Right lobe of liver (tissue), 6 donors: ENCODE measurements around the gene KCND2. TPM values are rescaled to one million over a fixed set of nuclear protein-coding genes. Genes with fewer than 3 reads are reported as not detected.
"Not testable (repeated sequence)": the region's sequence is repeated elsewhere in the genome, so short reads cannot be mapped to it uniquely, and the experiment has no call there.

Experiments
- ATAC-seq, 4 donors: fragments of 200-7000 bp; cut with Tn5 transposase; one replicate each; pipeline ENCODE4 v1.9.1; 2020; ENCODE audit warnings: mild to moderate bottlenecking in 4 of 4, moderate library complexity in 4 of 4
- DNase-seq, 3 donors: peaks; one replicate each; pipeline ENCODE4 v3.0.0-alpha.2; 2020
- H3K27ac ChIP-seq, 3 donors: fragments of 200-600 bp; one replicate each; pipeline ENCODE4 v1.8.0; 2022
- H3K27me3 ChIP-seq, 2 donors: fragments of 200-600 bp; one replicate each; pipeline ENCODE4 v1.8.0; 2022
- H3K36me3 ChIP-seq, 4 donors: fragments of 200-600 bp; sonication (generic) in 1 of 4; one replicate each; pipeline versions ENCODE4 v1.5.1 to v1.8.0; 2017 to 2022; ENCODE audit warnings: control low read depth in 1 of 4
- H3K4me1 ChIP-seq, 4 donors: fragments of 200-600 bp; sonication (generic) in 1 of 4; one replicate each; pipeline versions ENCODE4 v1.5.1 to v1.8.0; 2017 to 2022; ENCODE audit warnings: control low read depth in 1 of 4
- H3K4me3 ChIP-seq, 3 donors: fragments of 200-600 bp; one replicate each; pipeline ENCODE4 v1.8.0; 2022
- H3K9me3 ChIP-seq, 4 donors: fragments of 200-600 bp; sonication (generic) in 1 of 4; one replicate each; pipeline versions ENCODE4 v1.5.1 to v1.8.0; 2017 to 2022; ENCODE audit warnings: control low read depth in 1 of 4
- POLR2A ChIP-seq: fragments of 450-650 bp; IDR thresholded peaks from one replicate; pipeline ENCODE4 v1.6.1; 2017; ENCODE audit warnings: antibody characterized with exemption, mild to moderate bottlenecking
- WGBS: methylation state at CpG from one replicate; pipeline ENCODE4 v1.1.6; 2018; ENCODE audit warnings: low coverage, low lambda C conversion rate; ENCODE audit not compliant: insufficient coverage; ENCODE audit errors: missing lambda C conversion rate; 5-methylcytosine and 5-hydroxymethylcytosine counted together
- intact Hi-C, 2 donors: fragments of 100-400 bp; cut with DNase I; formaldehyde crosslinking; loops; one replicate each; pipeline versions ENCODE4 v1.11.2 to v1.14.1; 2022
- total RNA-seq, 6 experiments: library from RNA; depleted of rRNA in 2 of 6; stranded (reverse); fragments of >200 nt in 2 of 6; fragmentation: NEBNext Ultra II Directional in 3 of 6; extraction: Animal tissue kit (Norgen Biotek cat#: 25700) in 3 of 6; gene quantifications; one replicate each; pipeline versions ENCODE4 v1.1.0 to v1.2.4, GENCODE V29; 2016 to 2023
- TF ChIP-seq, protein P1 (sequence below), 4 donors: fragments of 200-600 bp in 3 of 4; fragments of 450-650 bp in 1 of 4; IDR thresholded peaks; one replicate each; pipeline versions ENCODE4 v1.5.1 to v1.8.0; 2016 to 2022; ENCODE audit warnings: antibody characterized with exemption in 4 of 4, mild to moderate bottlenecking in 2 of 4
- donor health status: DM: no; HTN: yes; CAD: no.
- donor health status: DM: no; HTN: no; CAD: no.
- donor health status: DM: no; HTN: no; CAD: no.
- donor health status: DM: no; HTN: yes; CAD: no.
- donor health status: DM: no; HTN: yes; CAD: no.

KCND2 gene
- total RNA-seq, 6 experiments from 2014 or later, result 0.04 to 0.49 TPM; not detected in 4

DNA sequence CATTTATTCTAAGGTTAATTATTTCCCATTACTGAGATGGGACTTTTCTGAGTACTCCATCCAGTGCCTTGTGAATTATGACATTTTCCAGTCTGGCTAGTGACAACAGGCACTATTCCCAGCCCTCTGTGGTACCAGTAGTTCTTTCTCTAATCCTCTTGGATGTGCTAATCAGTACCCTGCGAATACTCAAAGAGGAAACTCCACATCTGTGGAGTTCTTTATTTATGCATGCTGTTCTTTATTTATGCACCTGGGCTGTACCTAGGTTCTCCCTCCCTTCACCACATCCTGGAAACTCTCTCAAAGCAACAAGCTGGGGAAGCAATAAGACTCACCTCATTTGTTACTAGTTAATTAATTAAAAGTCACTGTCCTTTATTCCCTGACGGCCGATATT, 501.5 kb downstream of the KCND2 start:
- H3K36me3 ChIP-seq, result no peaks in the 10 kb centered on the region
- TF ChIP-seq, protein P1, sequence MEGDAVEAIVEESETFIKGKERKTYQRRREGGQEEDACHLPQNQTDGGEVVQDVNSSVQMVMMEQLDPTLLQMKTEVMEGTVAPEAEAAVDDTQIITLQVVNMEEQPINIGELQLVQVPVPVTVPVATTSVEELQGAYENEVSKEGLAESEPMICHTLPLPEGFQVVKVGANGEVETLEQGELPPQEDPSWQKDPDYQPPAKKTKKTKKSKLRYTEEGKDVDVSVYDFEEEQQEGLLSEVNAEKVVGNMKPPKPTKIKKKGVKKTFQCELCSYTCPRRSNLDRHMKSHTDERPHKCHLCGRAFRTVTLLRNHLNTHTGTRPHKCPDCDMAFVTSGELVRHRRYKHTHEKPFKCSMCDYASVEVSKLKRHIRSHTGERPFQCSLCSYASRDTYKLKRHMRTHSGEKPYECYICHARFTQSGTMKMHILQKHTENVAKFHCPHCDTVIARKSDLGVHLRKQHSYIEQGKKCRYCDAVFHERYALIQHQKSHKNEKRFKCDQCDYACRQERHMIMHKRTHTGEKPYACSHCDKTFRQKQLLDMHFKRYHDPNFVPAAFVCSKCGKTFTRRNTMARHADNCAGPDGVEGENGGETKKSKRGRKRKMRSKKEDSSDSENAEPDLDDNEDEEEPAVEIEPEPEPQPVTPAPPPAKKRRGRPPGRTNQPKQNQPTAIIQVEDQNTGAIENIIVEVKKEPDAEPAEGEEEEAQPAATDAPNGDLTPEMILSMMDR (IDR thresholded peaks at IDR 0.05), result no peak
- TF ChIP-seq POLR2A, result no peak
- WGBS, result 50% methylated on average over 3 of the region's 3 CpGs
- no peaks in the 10 kb centered on the region for H3K4me1 ChIP-seq
- H3K27ac ChIP-seq, result no peak overlapping the region
- intact Hi-C loops, result no loop called here
- ATAC-seq (no peak), DNase-seq (no peak)
- H3K4me3 ChIP-seq, result no peak overlapping the region
- H3K9me3 ChIP-seq, result no peaks in the 10 kb centered on the region
- H3K27me3 ChIP-seq, result no peaks in the 10 kb centered on the region

DNA sequence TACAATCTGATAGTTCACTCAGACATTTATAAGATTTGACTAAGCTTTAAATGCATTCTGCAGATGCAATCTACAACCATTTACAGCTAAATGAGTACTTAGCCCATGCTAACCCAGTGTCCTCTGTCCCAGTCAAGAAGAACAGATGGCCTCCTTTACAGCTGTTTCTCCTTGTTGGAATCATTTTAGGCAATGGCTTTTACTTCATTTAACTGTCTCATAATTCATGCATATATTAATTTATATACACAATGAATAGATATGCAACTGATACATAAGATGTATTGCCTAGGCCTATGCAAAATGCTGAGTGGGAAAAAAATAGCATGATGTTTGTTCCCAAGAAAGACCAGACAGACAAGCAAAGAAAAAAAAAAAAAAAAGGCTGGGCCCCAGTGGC, 502.8 kb downstream of the KCND2 start:
- H3K4me3 ChIP-seq, result no peak overlapping the region
- no peaks in the 10 kb centered on the region for H3K27me3 ChIP-seq
- no peak for TF ChIP-seq POLR2A
- TF ChIP-seq, protein P1 (IDR thresholded peaks at IDR 0.05), result no peak
- ATAC-seq (no peak), DNase-seq (no peak)
- H3K9me3 ChIP-seq, result no peaks in the 10 kb centered on the region
- no peaks in the 10 kb centered on the region for H3K4me1 ChIP-seq
- H3K36me3 ChIP-seq, result no peaks in the 10 kb centered on the region
- intact Hi-C loops, result no loop called here
- no peak overlapping the region for H3K27ac ChIP-seq

DNA sequence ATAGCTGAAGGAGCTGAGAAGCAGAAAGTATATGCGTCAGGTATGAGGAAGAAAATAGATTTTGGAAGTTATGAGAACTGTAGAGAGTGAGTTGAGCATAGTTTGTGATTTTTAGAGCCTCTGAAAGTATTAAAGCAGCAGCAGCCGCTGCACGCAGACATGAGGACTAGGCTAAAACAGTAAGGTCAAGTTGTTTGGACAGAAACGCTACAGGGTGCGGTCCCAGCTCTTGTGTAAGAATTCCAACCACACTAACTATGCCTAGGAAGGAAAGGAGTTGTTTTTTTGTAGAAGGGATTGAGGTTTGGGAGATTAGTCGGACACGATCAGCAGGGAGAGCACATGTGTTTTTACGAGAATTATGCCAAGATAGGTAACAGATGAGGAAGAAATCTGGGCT, 506.1 kb downstream of the KCND2 start:
- H3K27ac ChIP-seq, intact Hi-C loops, H3K36me3 ChIP-seq, H3K27me3 ChIP-seq, DNase-seq, H3K4me1 ChIP-seq, H3K9me3 ChIP-seq, ATAC-seq, H3K4me3 ChIP-seq: not testable (repeated sequence)
- 84% methylated on average over 6 of the region's 8 CpGs for WGBS

DNA sequence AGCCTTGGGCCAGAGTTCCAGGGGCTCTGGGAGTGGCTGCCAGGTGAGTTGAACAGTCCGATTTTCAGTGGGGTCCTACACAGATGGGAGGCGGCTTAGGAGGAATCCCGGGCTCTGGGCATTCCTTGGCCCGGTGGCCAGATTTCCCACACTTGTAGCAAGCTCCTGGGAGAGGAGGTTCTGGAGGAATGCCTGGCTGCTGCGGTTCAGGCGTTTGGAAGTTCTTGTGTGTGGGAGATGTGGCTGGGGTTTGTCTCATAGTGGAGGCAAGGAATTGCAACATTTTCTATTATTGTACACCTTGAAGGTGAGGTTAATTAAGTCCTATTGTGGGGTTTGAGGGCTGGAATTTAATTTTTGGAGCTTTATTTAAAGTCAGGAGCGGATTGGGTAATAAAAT, 507.5 kb downstream of the KCND2 start:
- H3K36me3 ChIP-seq, DNase-seq, H3K9me3 ChIP-seq, H3K4me3 ChIP-seq, H3K4me1 ChIP-seq, intact Hi-C loops, H3K27me3 ChIP-seq, H3K27ac ChIP-seq, ATAC-seq: not testable (repeated sequence)
- 77% methylated on average over 1 of the region's 7 CpGs for WGBS

DNA sequence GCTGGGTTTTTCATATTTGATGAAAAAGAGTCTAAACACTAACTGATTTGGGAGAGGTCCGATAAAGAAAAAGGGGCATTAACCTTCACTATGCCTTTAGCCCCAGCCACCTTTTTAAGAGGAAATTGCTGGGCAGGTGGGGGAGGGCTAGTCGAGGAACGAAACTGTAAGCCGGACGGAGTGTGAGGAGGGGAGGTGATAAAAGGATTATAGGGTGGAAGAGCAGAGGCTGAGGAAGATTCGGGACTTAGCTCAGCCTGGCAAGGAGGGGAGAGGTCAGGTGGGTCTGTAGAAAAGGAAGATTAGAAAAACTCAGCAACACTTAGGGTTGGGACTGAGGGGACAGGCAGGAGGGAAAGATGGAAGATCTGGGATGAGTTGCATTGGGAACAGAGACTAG, 508.0 kb downstream of the KCND2 start:
- Histone ChIP-seq H3K4me3 (no peak overlapping the region), H3K9me3 (no peaks in the 10 kb centered on the region), H3K4me1 (no peaks in the 10 kb centered on the region), H3K36me3 (no peaks in the 10 kb centered on the region), H3K27me3 (no peaks in the 10 kb centered on the region), H3K27ac (no peak overlapping the region)
- TF ChIP-seq POLR2A, result no peak
- TF ChIP-seq, protein P1 (IDR thresholded peaks at IDR 0.05), result no peak
- intact Hi-C loops, result no loop called here
- no peak for ATAC-seq
- 79% methylated on average over 6 of the region's 6 CpGs for WGBS
- no peak for DNase-seq

DNA sequence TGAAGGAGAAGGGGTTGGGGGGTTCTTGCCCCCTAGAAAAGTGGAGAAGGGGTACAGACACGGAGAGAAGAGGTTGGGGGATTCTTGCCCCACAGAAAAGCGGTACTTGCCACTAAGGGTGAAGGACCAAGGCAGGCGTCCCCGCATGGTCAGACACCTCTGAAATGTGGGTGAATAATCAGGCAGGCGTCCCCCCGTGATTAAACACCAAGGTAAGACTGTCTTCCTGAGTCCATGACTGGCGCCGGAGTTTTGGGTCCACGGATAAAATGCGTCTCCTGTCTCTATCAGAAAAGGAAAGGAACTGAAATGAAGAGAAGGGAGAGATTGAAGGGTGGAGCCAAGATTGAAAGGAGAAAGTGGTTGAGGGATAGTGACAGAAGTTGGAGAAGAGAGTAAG, 508.9 kb downstream of the KCND2 start:
- WGBS, result 89% methylated on average over 9 of the region's 10 CpGs
- H3K4me1 ChIP-seq, H3K9me3 ChIP-seq, H3K27me3 ChIP-seq, DNase-seq, intact Hi-C loops, ATAC-seq, H3K36me3 ChIP-seq, H3K27ac ChIP-seq, H3K4me3 ChIP-seq: not testable (repeated sequence)
